Panc1 (cell line): ENCODE measurements around the gene DPH6. TPM values are rescaled to one million over a fixed set of nuclear protein-coding genes. Genes with fewer than 3 reads are reported as not detected.

Experiments used
- ATAC-seq: fragments of 200-7000 bp; cut with Tn5 transposase; 2 replicates; pipeline ENCODE4 v1.9.1; 2020; ENCODE audit warnings: mild to moderate bottlenecking, moderate library complexity
- BruUV-seq: library from RNA; stranded (reverse); fragments of 400-500 nt; replicated peaks from 2 replicates; lab custom pipeline; 2021; lab: Mats Ljungman, UMichigan
- CTCF ChIA-PET: fragments of 300-600 bp; sonication (Branson Sonifier 250); formaldehyde crosslinking; loops from one replicate; lab custom pipeline; 2022; ENCODE audit warnings: antibody characterized with exemption; lab: Charles Lee
- POLR2A ChIA-PET: fragments of 300-600 bp; sonication (Branson Sonifier 250); formaldehyde crosslinking; loops from one replicate; lab custom pipeline; 2022; ENCODE audit warnings: antibody characterized with exemption; lab: Charles Lee
- DNase-seq: peaks from one replicate; pipeline ENCODE4 v3.0.0-alpha.2; 2010; ENCODE audit warnings: low read depth, low spot score
- H3K27ac ChIP-seq: 2 replicates; pipeline ENCODE4 v1.5.1; 2011; ENCODE audit warnings: mild to moderate bottlenecking, low read length, inconsistent platforms
- H3K27me3 ChIP-seq: fragments of 200-500 bp; sonication (Bioruptor generic); 2 replicates; pipeline ENCODE4 v1.6.0; 2014; ENCODE audit warnings: low read length, inconsistent platforms; ENCODE audit not compliant: control insufficient read depth, insufficient read depth
- H3K36me3 ChIP-seq: fragments of 200-500 bp; sonication (Bioruptor generic); 2 replicates; pipeline ENCODE4 v1.5.1; 2014; ENCODE audit warnings: inconsistent platforms, mild to moderate bottlenecking, low read length, moderate library complexity; ENCODE audit not compliant: control insufficient read depth, insufficient read depth
- H3K4me1 ChIP-seq: 2 replicates; pipeline ENCODE4 v1.5.1; 2011; ENCODE audit warnings: inconsistent platforms, mild to moderate bottlenecking, low read length, moderate library complexity; ENCODE audit not compliant: control insufficient read depth, insufficient read depth
- H3K4me3 ChIP-seq, 2 experiments: 2 replicates each; pipeline ENCODE4 v1.5.1; 2011 to 2012; ENCODE audit warnings: low read depth in 2 of 2, low read length in 2 of 2, mild to moderate bottlenecking in 2 of 2, inconsistent platforms in 1 of 2, moderate library complexity in 1 of 2
- H3K9me3 ChIP-seq: fragments of 200-500 bp; sonication (Bioruptor generic); 2 replicates; pipeline ENCODE4 v1.5.1; 2014; ENCODE audit warnings: low read depth, mild to moderate bottlenecking, inconsistent platforms, low read length, moderate library complexity; ENCODE audit not compliant: control insufficient read depth, insufficient read depth
- POLR2AphosphoS5 ChIP-seq: IDR thresholded peaks from 2 replicates; pipeline ENCODE4 v1.6.1; 2012; ENCODE audit warnings: mild to moderate bottlenecking, low read depth, low read length, moderate library complexity
- REST ChIP-seq, 2 experiments: IDR thresholded peaks; 2 replicates each; pipeline ENCODE4 v1.6.1; 2011 to 2012; ENCODE audit warnings: low read depth in 2 of 2, control low read depth in 1 of 2, low read length in 1 of 2, mild to moderate bottlenecking in 1 of 2, moderate library complexity in 1 of 2; ENCODE audit not compliant: insufficient read depth in 1 of 2
- SIN3A ChIP-seq: IDR thresholded peaks from 2 replicates; pipeline ENCODE4 v1.6.1; 2012; ENCODE audit warnings: low read depth, mild to moderate bottlenecking, low read length, moderate library complexity, borderline replicate concordance; ENCODE audit not compliant: insufficient read depth
- TCF7L2 ChIP-seq: IDR thresholded peaks from 2 replicates; pipeline ENCODE4 v1.6.1; 2011; ENCODE audit warnings: mild to moderate bottlenecking, low read depth, low read length, inconsistent platforms
- in situ Hi-C: cut with HindIII; loops from 2 replicates; pipeline ENCODE4 v1.10.0; 2016; ENCODE audit warnings: low sequenced_read_pairs, low pct_unique_long_range_greater_than_20kb
- intact Hi-C: fragments of 100-400 bp; cut with micrococcal nuclease; formaldehyde crosslinking; loops from one replicate; pipeline ENCODE4 v1.10.0; 2022; ENCODE audit not compliant: unreplicated experiment
- total RNA-seq: library from RNA; stranded (reverse); gene quantifications from one replicate; pipeline ENCODE4 v1.2.1, GENCODE V29; 2021; ENCODE audit not compliant: unreplicated experiment
- TF ChIP-seq, protein P1 (sequence below): fragments of 450-650 bp; IDR thresholded peaks from 2 replicates; pipeline ENCODE4 v1.5.1; 2017; ENCODE audit warnings: mild to moderate bottlenecking

DPH6 gene
- total RNA-seq, 1 experiment from 2014 or later = 24.0 TPM

DNA sequence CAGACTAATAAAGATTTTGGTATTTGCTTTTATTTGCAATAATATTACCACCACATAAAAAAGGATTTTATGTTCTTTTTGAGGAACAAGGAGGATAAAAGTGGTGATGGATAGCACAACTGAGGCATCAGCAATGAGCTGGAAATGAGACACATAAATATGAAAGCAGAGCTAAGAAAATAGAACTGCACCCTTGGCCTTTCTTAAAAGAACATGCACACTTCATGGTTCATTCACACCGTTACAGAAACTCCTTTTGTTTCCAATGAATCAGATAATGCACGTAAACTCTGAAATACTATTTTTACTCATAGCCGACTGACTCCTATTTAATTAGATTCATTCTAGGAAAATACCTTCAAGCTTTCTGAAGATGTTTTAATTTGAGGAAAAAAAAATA lies 19.9 kb upstream of the DPH6 start:
- Histone ChIP-seq H3K4me3 (no peak overlapping the region), H3K9me3 (no peaks in the 10 kb centered on the region), H3K27me3 (no peaks in the 10 kb centered on the region), H3K4me1 (no peaks in the 10 kb centered on the region), H3K36me3 (no peaks in the 10 kb centered on the region), H3K27ac (no peak overlapping the region)
- TF ChIP-seq REST (IDR thresholded peaks at IDR 0.05; ENCODE audit: insufficient read depth in 1 of 2, low read depth in 2 of 2, low read length in 1 of 2) = no peak
- no peak for TF ChIP-seq TCF7L2
- TF ChIP-seq SIN3A = no peak
- TF ChIP-seq POLR2AphosphoS5 = no peak
- TF ChIP-seq, protein P1, sequence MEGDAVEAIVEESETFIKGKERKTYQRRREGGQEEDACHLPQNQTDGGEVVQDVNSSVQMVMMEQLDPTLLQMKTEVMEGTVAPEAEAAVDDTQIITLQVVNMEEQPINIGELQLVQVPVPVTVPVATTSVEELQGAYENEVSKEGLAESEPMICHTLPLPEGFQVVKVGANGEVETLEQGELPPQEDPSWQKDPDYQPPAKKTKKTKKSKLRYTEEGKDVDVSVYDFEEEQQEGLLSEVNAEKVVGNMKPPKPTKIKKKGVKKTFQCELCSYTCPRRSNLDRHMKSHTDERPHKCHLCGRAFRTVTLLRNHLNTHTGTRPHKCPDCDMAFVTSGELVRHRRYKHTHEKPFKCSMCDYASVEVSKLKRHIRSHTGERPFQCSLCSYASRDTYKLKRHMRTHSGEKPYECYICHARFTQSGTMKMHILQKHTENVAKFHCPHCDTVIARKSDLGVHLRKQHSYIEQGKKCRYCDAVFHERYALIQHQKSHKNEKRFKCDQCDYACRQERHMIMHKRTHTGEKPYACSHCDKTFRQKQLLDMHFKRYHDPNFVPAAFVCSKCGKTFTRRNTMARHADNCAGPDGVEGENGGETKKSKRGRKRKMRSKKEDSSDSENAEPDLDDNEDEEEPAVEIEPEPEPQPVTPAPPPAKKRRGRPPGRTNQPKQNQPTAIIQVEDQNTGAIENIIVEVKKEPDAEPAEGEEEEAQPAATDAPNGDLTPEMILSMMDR = no peak
- POLR2A ChIA-PET = no interaction called here
- ATAC-seq = no peak
- no peak for DNase-seq
- CTCF ChIA-PET = no interaction called here
- intact Hi-C loops (no loop called here), in situ Hi-C loops (no loop called here)
- BruUV-seq = no TSS peak

GRCh38 chr15:35562641-35563040 lies 16.7 kb upstream of the DPH6 start:
- TF ChIP-seq POLR2AphosphoS5 (no peak), TCF7L2 (no peak), REST (IDR thresholded peaks at IDR 0.05; ENCODE audit: insufficient read depth in 1 of 2, low read depth in 2 of 2, low read length in 1 of 2) (no peak)
- TF ChIP-seq, protein P1 = no peak
- ATAC-seq (no peak), DNase-seq (no peak)
- BruUV-seq = no TSS peak
- in situ Hi-C loops = no loop called here
- H3K36me3 ChIP-seq = no peaks in the 10 kb centered on the region
- H3K4me1 ChIP-seq = no peaks in the 10 kb centered on the region
- intact Hi-C loops = no loop called here
- no peaks in the 10 kb centered on the region for H3K9me3 ChIP-seq
- H3K27me3 ChIP-seq = no peaks in the 10 kb centered on the region
- H3K4me3 ChIP-seq = no peak overlapping the region
- CTCF ChIA-PET = no interaction called here
- POLR2A ChIA-PET = interaction anchor here (0.7 kb wide), 1 partner anchor 146 kb away, joined by 3 read pairs; no protein-coding TSS in a partner anchor
- no peak overlapping the region for H3K27ac ChIP-seq
